Progenitor cell of endocrine pancreas (in vitro differentiated cells): Measurements from ENCODE around the gene MRPL52. TPM values are rescaled to one million over a fixed set of nuclear protein-coding genes. Genes with fewer than 3 reads are reported as not detected.
"Not testable (repeated sequence)": the region's sequence is repeated elsewhere in the genome, so short reads cannot be mapped to it uniquely, and the experiment has no call there.

Experiments used
- DNase-seq: peaks from one replicate; pipeline ENCODE4 v3.0.0; 2021; ENCODE audit warnings: low spot score; ENCODE audit not compliant: unreplicated experiment
- H3K27ac Mint-ChIP-seq: 2 replicates; pipeline ENCODE4 v1.8.0; 2021; ENCODE audit warnings: mild to moderate bottlenecking, moderate library complexity, mixed read lengths
- H3K27me3 Mint-ChIP-seq: 2 replicates; pipeline ENCODE4 v1.8.0; 2021; ENCODE audit warnings: mixed read lengths
- H3K36me3 Mint-ChIP-seq: 2 replicates; pipeline ENCODE4 v1.8.0; 2022; ENCODE audit warnings: mixed read lengths; ENCODE audit not compliant: insufficient read depth
- H3K4me1 Mint-ChIP-seq: 2 replicates; pipeline ENCODE4 v1.8.0; 2021; ENCODE audit warnings: low read depth, mixed read lengths
- H3K4me3 Mint-ChIP-seq: 2 replicates; pipeline ENCODE4 v1.8.0; 2021; ENCODE audit warnings: low read depth, mild to moderate bottlenecking, moderate library complexity, mixed read lengths
- H3K9me3 Mint-ChIP-seq: 2 replicates; pipeline ENCODE4 v1.8.0; 2021; ENCODE audit warnings: low read depth, mixed read lengths
- CTCF ChIP-seq: fragments of 200-600 bp; sonication (generic); IDR thresholded peaks from one replicate; pipeline ENCODE4 v1.5.0; 2021; ENCODE audit warnings: antibody characterized with exemption, mild to moderate bottlenecking; ENCODE audit not compliant: unreplicated experiment
- total RNA-seq: library from RNA; stranded (reverse); gene quantifications from 2 replicates; pipeline ENCODE4 v1.2.1, GENCODE V29; 2021

The MRPL52 gene
- total RNA-seq, 1 donor from 2014 or later, result 121 TPM

GRCh38 chr14:22821193-22822015, 8.3 kb upstream of the MRPL52 start:
- peak overlapping the region; percentile 62 for H3K4me3 Mint-ChIP-seq
- H3K27ac Mint-ChIP-seq, result peak overlapping the region; percentile 92
- DNase-seq, result no peak
- H3K36me3 Mint-ChIP-seq, result no peaks in the 10 kb centered on the region
- no peak for TF ChIP-seq CTCF
- H3K27me3 Mint-ChIP-seq, result no peaks in the 10 kb centered on the region
- no peaks in the 10 kb centered on the region for H3K9me3 Mint-ChIP-seq
- peaks cover 39% of the 10 kb centered on the region for H3K4me1 Mint-ChIP-seq

- Mint-ChIP-seq H3K4me3 (peak overlapping the region; percentile 62), H3K4me1 (peaks cover 39% of the 10 kb centered on the region), H3K36me3 (no peaks in the 10 kb centered on the region), H3K27me3 (no peaks in the 10 kb centered on the region), H3K9me3 (no peaks in the 10 kb centered on the region), H3K27ac (peak overlapping the region; percentile 92)
- no peak for TF ChIP-seq CTCF
- peak; percentile 20 for DNase-seq
Observed at GRCh38 chr14:22822016-22822570, 7.6 kb upstream of the MRPL52 start.

- no peaks in the 10 kb centered on the region for H3K9me3 Mint-ChIP-seq
- no peaks in the 10 kb centered on the region for H3K27me3 Mint-ChIP-seq
- TF ChIP-seq CTCF, result peak; percentile 87
- DNase-seq, result peak; percentile 77
- H3K27ac Mint-ChIP-seq, result peak overlapping the region; percentile 92
- H3K36me3 Mint-ChIP-seq, result no peaks in the 10 kb centered on the region
- peak overlapping the region; percentile 62 for H3K4me3 Mint-ChIP-seq
- peaks cover 38% of the 10 kb centered on the region for H3K4me1 Mint-ChIP-seq
Observed at GRCh38 chr14:22822571-22823098, 7.1 kb upstream of the MRPL52 start.

- no peak overlapping the region for H3K4me3 Mint-ChIP-seq
- peaks cover 23% of the 10 kb centered on the region for H3K4me1 Mint-ChIP-seq
- no peak for DNase-seq
- TF ChIP-seq CTCF, result no peak
- H3K9me3 Mint-ChIP-seq, result no peaks in the 10 kb centered on the region
- H3K36me3 Mint-ChIP-seq, result no peaks in the 10 kb centered on the region
- H3K27me3 Mint-ChIP-seq, result no peaks in the 10 kb centered on the region
- H3K27ac Mint-ChIP-seq, result peak overlapping the region; percentile 10
Observed at GRCh38 chr14:22824711-22825359, 4.9 kb upstream of the MRPL52 start.

- H3K27ac Mint-ChIP-seq, result peak overlapping the region; percentile 95
- not testable (repeated sequence) for H3K9me3 Mint-ChIP-seq, H3K36me3 Mint-ChIP-seq, DNase-seq, H3K27me3 Mint-ChIP-seq
- peaks cover 11% of the 10 kb centered on the region for H3K4me1 Mint-ChIP-seq
- peak overlapping the region; percentile 89 for H3K4me3 Mint-ChIP-seq
Observed at GRCh38 chr14:22829076-22829660, 519 bp upstream of the MRPL52 start.
